GM18499 (cell line): ENCODE data around the gene DARS1.
A peak's percentile ranks its signal among the peaks of the same experiment; 100 is the strongest.

Experiments
- ATAC-seq: cut with Tn5 transposase; IDR thresholded peaks from one replicate; pipeline ENCODE4 v1.9.1; 2021; ENCODE audit warnings: moderate number of reproducible peaks; ENCODE audit not compliant: insufficient read depth, unreplicated experiment

The DARS1 gene

GRCh38 chr2:136016836-136017235, 31.4 kb upstream of the DARS1 start:
- no peak for ATAC-seq

- no peak for ATAC-seq
Measured at GRCh38 chr2:136016427-136016826, 31.0 kb upstream of the DARS1 start.

GRCh38 chr2:136015699-136016098, 30.3 kb upstream of the DARS1 start:
- ATAC-seq: no peak

- no peak for ATAC-seq
Measured at GRCh38 chr2:136014411-136014810, 29.0 kb upstream of the DARS1 start.

GRCh38 chr2:136013955-136014354, 28.5 kb upstream of the DARS1 start:
- no peak for ATAC-seq

- no peak for ATAC-seq
Measured at GRCh38 chr2:136013136-136013685, 27.8 kb upstream of the DARS1 start.

- ATAC-seq: no peak
Measured at GRCh38 chr2:136012315-136012714, 26.9 kb upstream of the DARS1 start.

- no peak for ATAC-seq
Measured at GRCh38 chr2:136010126-136010525, 24.7 kb upstream of the DARS1 start.

GRCh38 chr2:136008205-136008865, 22.9 kb upstream of the DARS1 start:
- ATAC-seq: no peak

- ATAC-seq: no peak
Measured at GRCh38 chr2:136006658-136007057, 21.2 kb upstream of the DARS1 start.

GRCh38 chr2:136005462-136006196, 20.2 kb upstream of the DARS1 start:
- no peak for ATAC-seq

- ATAC-seq: no peak
Measured at GRCh38 chr2:136004965-136005364, 19.5 kb upstream of the DARS1 start.

GRCh38 chr2:136001131-136001530, 15.7 kb upstream of the DARS1 start:
- ATAC-seq: no peak

- peak; percentile 58 for ATAC-seq
Measured at GRCh38 chr2:136000502-136000901, 15.1 kb upstream of the DARS1 start.

GRCh38 chr2:135999899-136000298, 14.5 kb upstream of the DARS1 start:
- no peak for ATAC-seq

GRCh38 chr2:135998879-135999278, 13.5 kb upstream of the DARS1 start:
- no peak for ATAC-seq

- ATAC-seq: peak; percentile 38
Measured at GRCh38 chr2:135997380-135997779, 12.0 kb upstream of the DARS1 start.

GRCh38 chr2:135996304-135996703, 10.9 kb upstream of the DARS1 start:
- ATAC-seq: no peak

GRCh38 chr2:135994281-135994680, 8.9 kb upstream of the DARS1 start:
- no peak for ATAC-seq

- no peak for ATAC-seq
Measured at GRCh38 chr2:135993421-135993820, 8.0 kb upstream of the DARS1 start.

- ATAC-seq: no peak
Measured at GRCh38 chr2:135991861-135992260, 6.4 kb upstream of the DARS1 start.

- ATAC-seq: no peak
Measured at GRCh38 chr2:135987441-135987840, 2.0 kb upstream of the DARS1 start.
